NCI-H2107 (cell line): ENCODE results near the gene DKK3.

Experiments
- DNase-seq: peaks from one replicate; lab custom pipeline; 2025; lab: John Stamatoyannopoulos, UW

DKK3 gene

GRCh38 chr11:11981840-11982239 is 26.6 kb downstream of the DKK3 start:
- no peak for DNase-seq

- DNase-seq: no peak
These were observed 27.1 kb downstream of the DKK3 start for GRCh38 chr11:11981364-11981763.

- no peak for DNase-seq
These were observed 27.6 kb downstream of the DKK3 start for GRCh38 chr11:11980841-11981308.

GRCh38 chr11:11980200-11980599 is 28.2 kb downstream of the DKK3 start:
- DNase-seq: no peak

- DNase-seq: no peak
These were observed 28.8 kb downstream of the DKK3 start for GRCh38 chr11:11979488-11980117.

GRCh38 chr11:11978792-11979487 is 29.5 kb downstream of the DKK3 start:
- DNase-seq: peak; percentile 54

GRCh38 chr11:11978098-11978637 is 30.3 kb downstream of the DKK3 start:
- DNase-seq: no peak

- DNase-seq: no peak
These were observed 31.1 kb downstream of the DKK3 start for GRCh38 chr11:11977206-11977938.

GRCh38 chr11:11976481-11977127 is 31.8 kb downstream of the DKK3 start:
- no peak for DNase-seq

GRCh38 chr11:11975201-11976092 is 33.0 kb downstream of the DKK3 start:
- no peak for DNase-seq

GRCh38 chr11:11973866-11974265 is 34.6 kb downstream of the DKK3 start:
- DNase-seq: no peak

GRCh38 chr11:11973361-11973800 is 35.0 kb downstream of the DKK3 start:
- no peak for DNase-seq

GRCh38 chr11:11972730-11973341 is 35.6 kb downstream of the DKK3 start:
- DNase-seq: no peak

- DNase-seq: no peak
These were observed 36.4 kb downstream of the DKK3 start for GRCh38 chr11:11971906-11972547.

GRCh38 chr11:11970556-11970955 is 37.9 kb downstream of the DKK3 start:
- no peak for DNase-seq

GRCh38 chr11:11969380-11970215 is 38.8 kb downstream of the DKK3 start:
- no peak for DNase-seq

GRCh38 chr11:11968511-11969280 is 39.7 kb downstream of the DKK3 start:
- no peak for DNase-seq
